ENCODE measurements around the gene SCMH1. TPM values are rescaled to one million over a fixed set of nuclear protein-coding genes. Genes with fewer than 3 reads are reported as not detected.

Gene SCMH1
- total RNA-seq, 1 experiment from 2014 or later: 16.5 TPM

- H3K4me1 Mint-ChIP-seq: peaks cover 7 to 13% of the 10 kb centered on the region in 2 experiments; a peak in 3 of 4 replicates
- Histone ChIP-seq H2BK15ac (ENCODE audit: low read depth, low read length) (no peak overlapping the region), H3K4me1 (ENCODE audit: insufficient read depth, low read length) (no peaks in the 10 kb centered on the region), H3K27ac (ENCODE audit: insufficient read length, low read depth, low read length) (no peak overlapping the region), H2BK5ac (ENCODE audit: insufficient read length, low read length) (no peak overlapping the region), H3K14ac (ENCODE audit: insufficient read depth, low read length) (no peak overlapping the region), H3K18ac (ENCODE audit: insufficient read length, low read depth, low read length) (no peak overlapping the region), H3K4ac (ENCODE audit: low read depth, low read length) (no peak overlapping the region), H3K79me1 (ENCODE audit: insufficient read depth, low read depth, low read length, poor library complexity, severe bottlenecking) (no peaks in the 10 kb centered on the region), H3K56ac (ENCODE audit: insufficient read length, low read depth, low read length) (no peak overlapping the region), H4K5ac (ENCODE audit: insufficient read length, low read depth, low read length) (no peak overlapping the region), H2AK5ac (ENCODE audit: insufficient read length, low read length) (no peak overlapping the region), H3K9ac (ENCODE audit: extremely low read depth, insufficient read length, low read length) (no peak overlapping the region), H2BK20ac (ENCODE audit: low read depth, low read length, poor library complexity, severe bottlenecking) (no peak overlapping the region), H3K9me3 (ENCODE audit: control insufficient read depth, low read depth, low read length) (no peaks in the 10 kb centered on the region), H4K20me1 (ENCODE audit: control insufficient read depth, insufficient read depth, insufficient read length) (no peaks in the 10 kb centered on the region), H4K8ac (replicated peaks; ENCODE audit: insufficient read length, low read depth, low read length) (no peak overlapping the region), H2BK12ac (ENCODE audit: insufficient read length, low read depth, low read length) (no peak overlapping the region), H2BK120ac (ENCODE audit: low read depth, low read length, poor library complexity, severe bottlenecking) (no peak overlapping the region), H3K23ac (ENCODE audit: insufficient read length, low read depth, low read length) (no peak overlapping the region), H2AFZ (ENCODE audit: low read length) (no peak overlapping the region), H3K27me3 (ENCODE audit: insufficient read depth, low read length) (no peaks in the 10 kb centered on the region), H3K79me2 (ENCODE audit: insufficient read depth, low read length) (no peaks in the 10 kb centered on the region), H4K91ac (ENCODE audit: insufficient read length, low read depth, low read length) (no peak overlapping the region), H3T11ph (ENCODE audit: low read length) (no peak overlapping the region), H3K23me2 (ENCODE audit: insufficient read length, low read depth, low read length, poor library complexity, severe bottlenecking) (no peaks in the 10 kb centered on the region), H3K4me2 (ENCODE audit: insufficient read depth, insufficient read length, low read length) (no peak overlapping the region)
- H3K36me3 Mint-ChIP-seq (ENCODE audit: insufficient read depth in 1 of 3, low read depth in 3 of 3): no peaks in the 10 kb centered on the region; a peak in 1 of 7 replicates
- TF ChIP-seq CTCF (conservative IDR thresholded peaks at IDR 0.05): no peak
- WGBS (ENCODE audit: extremely low coverage, insufficient read length, low lambda C conversion rate): no CpG with 5 or more reads among the region's 8 CpGs
- H3K4me3 Mint-ChIP-seq: no peak overlapping the region
- no peak for DNase-seq
- H3K9me3 Mint-ChIP-seq: no peaks in the 10 kb centered on the region
- H3K27me3 Mint-ChIP-seq (ENCODE audit: low read depth): peaks cover 3% of the 10 kb centered on the region
- no peak overlapping the region for H3K27ac Mint-ChIP-seq
Measured at GRCh38 chr1:41272601-41273000, 30.5 kb upstream of the SCMH1 start.

Measured in H9 (cell line).